Measurements from ENCODE around the gene NXPE1.

NXPE1 gene

DNA sequence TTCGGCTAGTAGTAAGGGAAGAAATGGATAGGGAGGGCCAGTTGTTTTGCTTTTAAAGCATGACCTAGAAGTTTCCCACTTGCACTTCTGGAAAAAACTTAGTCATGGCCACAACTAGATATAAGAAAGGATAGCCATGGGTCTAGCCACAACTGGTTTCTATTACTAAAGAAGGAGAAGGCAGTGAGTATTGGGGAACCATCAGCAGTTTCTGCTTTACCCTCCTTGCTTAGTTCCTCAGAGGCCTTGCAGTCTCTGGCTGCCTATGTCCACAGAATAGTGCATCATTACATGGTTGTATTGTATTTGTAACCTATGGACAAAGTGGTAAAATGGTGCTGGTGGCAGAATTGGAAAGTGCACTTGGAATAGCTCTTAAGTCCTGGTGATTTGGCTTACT lies 35.6 kb downstream of the NXPE1 start:
- ChIA-PET CTCF (no interaction called here), POLR2A (no interaction called here)
- no peak for DNase-seq (ENCODE audit: extremely low spot score)
- TF ChIP-seq, protein P1, sequence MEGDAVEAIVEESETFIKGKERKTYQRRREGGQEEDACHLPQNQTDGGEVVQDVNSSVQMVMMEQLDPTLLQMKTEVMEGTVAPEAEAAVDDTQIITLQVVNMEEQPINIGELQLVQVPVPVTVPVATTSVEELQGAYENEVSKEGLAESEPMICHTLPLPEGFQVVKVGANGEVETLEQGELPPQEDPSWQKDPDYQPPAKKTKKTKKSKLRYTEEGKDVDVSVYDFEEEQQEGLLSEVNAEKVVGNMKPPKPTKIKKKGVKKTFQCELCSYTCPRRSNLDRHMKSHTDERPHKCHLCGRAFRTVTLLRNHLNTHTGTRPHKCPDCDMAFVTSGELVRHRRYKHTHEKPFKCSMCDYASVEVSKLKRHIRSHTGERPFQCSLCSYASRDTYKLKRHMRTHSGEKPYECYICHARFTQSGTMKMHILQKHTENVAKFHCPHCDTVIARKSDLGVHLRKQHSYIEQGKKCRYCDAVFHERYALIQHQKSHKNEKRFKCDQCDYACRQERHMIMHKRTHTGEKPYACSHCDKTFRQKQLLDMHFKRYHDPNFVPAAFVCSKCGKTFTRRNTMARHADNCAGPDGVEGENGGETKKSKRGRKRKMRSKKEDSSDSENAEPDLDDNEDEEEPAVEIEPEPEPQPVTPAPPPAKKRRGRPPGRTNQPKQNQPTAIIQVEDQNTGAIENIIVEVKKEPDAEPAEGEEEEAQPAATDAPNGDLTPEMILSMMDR (IDR thresholded peaks at IDR 0.05; ENCODE audit: control extremely low read depth, extremely low read depth, low read depth, missing control alignments), result no peak

DNA sequence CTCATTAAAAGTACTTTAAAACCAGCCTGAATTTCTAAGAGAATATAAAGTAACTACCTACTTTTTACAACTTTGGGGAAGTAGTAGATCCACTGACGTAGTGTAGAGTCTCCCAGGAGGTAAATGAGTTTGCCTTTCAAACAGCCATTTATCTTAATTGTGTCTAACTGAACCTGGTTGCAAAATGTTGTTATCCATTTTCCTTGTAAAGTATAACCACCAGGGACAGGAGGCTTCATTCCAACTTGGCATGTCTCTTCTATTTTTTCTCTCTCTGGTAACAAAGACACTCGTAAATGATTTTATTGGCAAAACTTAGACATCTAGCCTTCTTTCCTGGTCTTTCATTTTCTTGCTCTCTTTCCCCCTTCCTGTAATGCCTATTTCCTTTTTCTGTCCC lies 36.9 kb downstream of the NXPE1 start:
- POLR2A ChIA-PET, result no interaction called here
- CTCF ChIA-PET, result no interaction called here

DNA sequence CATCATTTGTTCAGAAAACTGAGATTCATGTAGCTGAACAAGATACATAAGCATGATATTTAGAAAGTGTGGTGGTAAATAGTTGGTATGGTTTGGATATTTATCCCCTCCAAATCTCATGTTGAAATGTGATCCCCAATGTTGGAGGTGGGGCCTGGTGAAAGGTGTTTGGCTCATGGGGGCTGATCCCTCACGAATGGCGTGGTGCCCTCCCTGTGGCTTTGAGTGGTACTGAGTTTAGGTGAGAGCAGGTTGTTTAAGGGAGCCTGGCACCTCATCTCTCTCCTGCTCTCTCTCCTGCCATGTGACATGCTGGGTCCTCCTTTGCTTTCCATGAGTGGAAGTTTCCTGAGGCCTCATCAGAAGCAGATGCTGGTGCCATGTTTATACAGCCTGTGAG lies 48.1 kb downstream of the NXPE1 start:
- TF ChIP-seq, protein P1 (IDR thresholded peaks at IDR 0.05; ENCODE audit: control extremely low read depth, extremely low read depth, low read depth, missing control alignments), result no peak
- ChIA-PET CTCF (no interaction called here), POLR2A (no interaction called here)
- no peak for DNase-seq (ENCODE audit: extremely low spot score)

More for the DNA sequence above, 36.9 kb downstream of the NXPE1 start:
- DNase-seq (ENCODE audit: extremely low spot score), result no peak
- TF ChIP-seq, protein P1 (IDR thresholded peaks at IDR 0.05; ENCODE audit: control extremely low read depth, extremely low read depth, low read depth, missing control alignments), result no peak

DNA sequence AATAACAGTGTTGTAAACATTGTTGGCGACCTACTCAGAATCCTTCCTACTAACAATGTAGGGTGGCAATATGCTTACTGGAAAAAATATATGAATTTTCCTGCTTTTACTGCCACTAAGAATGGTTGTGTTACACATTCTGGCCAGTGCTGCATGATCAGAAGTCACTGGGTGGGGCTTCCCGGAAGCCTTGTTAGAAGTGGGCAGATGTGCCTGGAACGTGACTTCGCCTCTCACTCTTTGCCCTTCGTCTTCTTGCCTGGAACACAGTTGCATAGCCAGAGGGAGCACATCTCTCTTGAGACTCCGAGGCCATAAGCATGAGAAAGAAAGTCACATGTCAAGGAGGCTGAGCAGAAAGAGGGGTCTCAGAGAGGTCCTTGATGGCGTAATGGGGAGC lies 48.6 kb downstream of the NXPE1 start:
- ChIA-PET POLR2A (no interaction called here), CTCF (no interaction called here)
- no peak for DNase-seq (ENCODE audit: extremely low spot score)
- TF ChIP-seq, protein P1 (IDR thresholded peaks at IDR 0.05; ENCODE audit: control extremely low read depth, extremely low read depth, low read depth, missing control alignments), result no peak

DNA sequence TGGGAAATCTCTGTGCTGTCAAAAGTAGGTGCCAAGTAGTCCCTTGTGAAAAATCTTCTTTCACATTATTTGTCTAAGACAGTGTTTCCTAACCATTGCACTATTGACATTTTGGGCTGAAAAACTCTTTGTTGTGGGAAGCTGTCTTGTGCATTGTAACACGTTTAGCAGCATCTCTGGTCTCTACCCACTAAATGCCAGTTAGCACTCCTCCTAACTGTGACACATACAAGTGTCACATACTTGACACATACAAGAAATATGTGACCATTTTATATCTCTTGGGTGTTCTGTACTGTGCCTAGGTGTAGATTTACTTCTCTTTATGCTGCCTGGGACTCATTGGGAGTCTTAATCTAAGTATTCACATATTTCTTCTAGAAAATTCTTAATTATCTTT lies 57.8 kb downstream of the NXPE1 start:
- POLR2A ChIA-PET, result no interaction called here
- no peak for DNase-seq (ENCODE audit: extremely low spot score)
- TF ChIP-seq, protein P1 (IDR thresholded peaks at IDR 0.05; ENCODE audit: control extremely low read depth, extremely low read depth, low read depth, missing control alignments), result no peak
- CTCF ChIA-PET, result no interaction called here

DNA sequence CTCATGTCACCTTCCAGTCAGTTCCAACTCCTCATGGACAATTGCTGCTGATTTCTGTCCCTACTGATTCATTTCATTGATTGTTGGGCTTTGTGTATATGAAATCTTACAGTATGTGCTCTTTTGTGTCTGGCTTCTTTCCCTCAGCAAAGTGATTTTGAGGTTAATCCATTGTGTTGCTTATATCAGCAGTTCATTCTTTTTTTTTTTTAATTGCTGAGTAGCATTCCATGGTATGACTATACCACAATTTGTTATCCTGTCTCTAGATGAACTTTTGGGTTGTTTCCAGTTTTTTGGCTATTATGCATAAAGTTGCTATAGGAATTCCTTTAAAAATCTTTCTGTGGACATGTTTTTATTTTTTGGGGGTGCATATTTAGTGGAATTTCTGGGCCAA lies 59.9 kb downstream of the NXPE1 start:
- CTCF ChIA-PET, result no interaction called here
- TF ChIP-seq, protein P1 (IDR thresholded peaks at IDR 0.05; ENCODE audit: control extremely low read depth, extremely low read depth, low read depth, missing control alignments), result no peak
- DNase-seq (ENCODE audit: extremely low spot score), result no peak
- POLR2A ChIA-PET, result no interaction called here

DNA sequence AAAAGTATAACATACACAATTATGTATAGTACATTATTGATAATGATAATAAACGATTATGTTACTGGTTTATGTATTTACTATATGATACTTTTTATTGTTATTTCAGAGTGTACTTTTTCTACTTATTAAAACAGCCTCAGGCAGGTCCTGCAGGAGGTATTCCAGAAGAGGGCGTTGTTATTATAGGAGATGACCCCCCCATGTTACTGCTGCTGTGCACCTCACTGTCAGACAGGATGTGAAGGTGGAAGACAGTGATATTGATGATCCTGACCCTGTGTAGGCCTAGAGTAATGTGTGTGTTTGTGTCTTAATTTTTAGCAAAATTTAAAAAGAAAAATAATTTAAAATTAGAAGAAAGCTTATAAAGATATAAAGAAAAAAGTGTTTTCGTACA lies 62.8 kb downstream of the NXPE1 start:
- DNase-seq (ENCODE audit: extremely low spot score), result no peak
- ChIA-PET POLR2A (no interaction called here), CTCF (no interaction called here)
- TF ChIP-seq, protein P1 (IDR thresholded peaks at IDR 0.05; ENCODE audit: control extremely low read depth, extremely low read depth, low read depth, missing control alignments), result no peak
